Adrenal gland (tissue), 12 donors: ENCODE data around the gene PROM1. TPM values are rescaled to one million over a fixed set of nuclear protein-coding genes. Genes with fewer than 3 reads are reported as not detected.

ENCODE experiments used
- DNase-seq, 7 donors: peaks; one replicate each; pipeline ENCODE4 v3.0.0-alpha.2; 2019 to 2020
- H3K27ac ChIP-seq, 5 donors: fragments of 200-600 bp; sonication (generic) in 4 of 5; 1 replicate in 3 of 5; 2 replicates in 2 of 5; pipeline versions ENCODE4 v1.5.1 to v1.8.0; 2016 to 2020; ENCODE audit warnings: mild to moderate bottlenecking in 1 of 5
- H3K27me3 ChIP-seq: fragments of 200-600 bp; 2 replicates; pipeline ENCODE4 v1.8.0; 2021
- H3K36me3 ChIP-seq, 2 donors: fragments of 200-600 bp; replicated peaks in 1 of 2; 1 replicate in 1 of 2; 2 replicates in 1 of 2; pipeline versions ENCODE4 v1.5.1 to v1.8.0; 2018 to 2022
- H3K4me1 ChIP-seq, 2 donors: fragments of 200-600 bp; replicated peaks in 1 of 2; 1 replicate in 1 of 2; 2 replicates in 1 of 2; pipeline versions ENCODE4 v1.5.1 to v1.8.0; 2018 to 2021
- H3K4me3 ChIP-seq, 4 donors: fragments of 200-600 bp; sonication (generic) in 3 of 4; one replicate each; pipeline ENCODE4 v1.5.1; 2016 to 2018
- H3K9me3 ChIP-seq, 3 donors: fragments of 200-600 bp; sonication (generic) in 1 of 3; replicated peaks in 1 of 3; 1 replicate in 2 of 3; 2 replicates in 1 of 3; pipeline versions ENCODE4 v1.5.1 to v1.8.0; 2016 to 2021
- CTCF ChIP-seq, 6 experiments: fragments of 450-650 bp in 4 of 6; fragments of 200-600 bp in 2 of 6; sonication (generic) in 1 of 6; IDR thresholded peaks; 1 replicate in 5 of 6; 2 replicates in 1 of 6; pipeline versions ENCODE4 v1.5.1 to v1.8.0; 2016 to 2021; ENCODE audit warnings: antibody characterized with exemption in 6 of 6, mild to moderate bottlenecking in 2 of 6, moderate library complexity in 1 of 6
- POLR2A ChIP-seq, 2 donors: fragments of 450-650 bp; IDR thresholded peaks; one replicate each; pipeline ENCODE4 v1.6.1; 2017; ENCODE audit warnings: antibody characterized with exemption in 2 of 2, mild to moderate bottlenecking in 2 of 2, moderate library complexity in 1 of 2
- WGBS, 4 donors: extraction: QIAGEN DNeasy Blood & Tissue Kit in 2 of 4; methylation state at CpG; one replicate each; pipeline versions ENCODE4 v1.1.5 to v1.1.7; 2013 to 2017; 5-methylcytosine and 5-hydroxymethylcytosine counted together
- intact Hi-C, 2 donors: fragments of 100-400 bp; cut with DNase I; formaldehyde crosslinking; loops; one replicate each; pipeline versions ENCODE4 v1.14.1 to v1.15.0; 2022 to 2023
- polyA plus RNA-seq, 3 donors: library from polyadenylated mRNA; stranded (reverse); fragments of 200-250 nt in 2 of 3; fragments of 350-450 nt in 1 of 3; fragmentation: Illumina TruSeq in 1 of 3; extraction: RNeasy Lipid Tissue Mini Kit (QIAGEN cat#74804) in 1 of 3; gene quantifications; one replicate each; pipeline ENCODE4 v1.2.3, GENCODE V29; 2013 to 2014
- total RNA-seq, 9 donors: library from RNA; depleted of rRNA in 4 of 9; stranded (reverse); fragments of >200 nt in 4 of 9; fragments of 120-200 nt in 1 of 9; fragmentation: NEBNext Ultra II Directional in 1 of 9; extraction: Animal tissue kit (Norgen Biotek cat#: 25700) in 1 of 9; gene quantifications; one replicate each; pipeline versions ENCODE4 v1.1.0 to v1.2.4, GENCODE V29; 2013 to 2023
- donor health status: healthy with polysubstance abuse.
- donor health status: Bipolar disorder and iron deficiency.
- donor health status: DM: yes; HTN: yes; CAD: no.
- donor health status: DM: no; HTN: no; CAD: no.
- donor health status: DM: no; HTN: no; CAD: no.
- donor health status: DM: yes; HTN: yes; CAD: no.

The PROM1 gene
- total and polyA plus RNA-seq, 12 donors, result 0.14 to 1.6 (median 0.39) TPM; not detected in 4

- Histone ChIP-seq H3K27me3 (no peaks in the 10 kb centered on the region), H3K4me1 (peaks cover 0 to 4% of the 10 kb centered on the region in 2 donors), H3K27ac (no peak overlapping the region), H3K36me3 (no peaks in the 10 kb centered on the region), H3K4me3 (no peak overlapping the region), H3K9me3 (no peaks in the 10 kb centered on the region)
- DNase-seq, result no peak
- TF ChIP-seq CTCF (IDR thresholded peaks at IDR 0.05), result no peak
- TF ChIP-seq POLR2A (IDR thresholded peaks at IDR 0.05), result no peak
- intact Hi-C loops, result no loop called here
- WGBS, 4 donors, result 84 to 100% (median 91%) methylated on average over 1 of the region's 1 CpG
These were observed 162.3 kb downstream of the PROM1 start for GRCh38 chr4:15921592-15921932.

DNA sequence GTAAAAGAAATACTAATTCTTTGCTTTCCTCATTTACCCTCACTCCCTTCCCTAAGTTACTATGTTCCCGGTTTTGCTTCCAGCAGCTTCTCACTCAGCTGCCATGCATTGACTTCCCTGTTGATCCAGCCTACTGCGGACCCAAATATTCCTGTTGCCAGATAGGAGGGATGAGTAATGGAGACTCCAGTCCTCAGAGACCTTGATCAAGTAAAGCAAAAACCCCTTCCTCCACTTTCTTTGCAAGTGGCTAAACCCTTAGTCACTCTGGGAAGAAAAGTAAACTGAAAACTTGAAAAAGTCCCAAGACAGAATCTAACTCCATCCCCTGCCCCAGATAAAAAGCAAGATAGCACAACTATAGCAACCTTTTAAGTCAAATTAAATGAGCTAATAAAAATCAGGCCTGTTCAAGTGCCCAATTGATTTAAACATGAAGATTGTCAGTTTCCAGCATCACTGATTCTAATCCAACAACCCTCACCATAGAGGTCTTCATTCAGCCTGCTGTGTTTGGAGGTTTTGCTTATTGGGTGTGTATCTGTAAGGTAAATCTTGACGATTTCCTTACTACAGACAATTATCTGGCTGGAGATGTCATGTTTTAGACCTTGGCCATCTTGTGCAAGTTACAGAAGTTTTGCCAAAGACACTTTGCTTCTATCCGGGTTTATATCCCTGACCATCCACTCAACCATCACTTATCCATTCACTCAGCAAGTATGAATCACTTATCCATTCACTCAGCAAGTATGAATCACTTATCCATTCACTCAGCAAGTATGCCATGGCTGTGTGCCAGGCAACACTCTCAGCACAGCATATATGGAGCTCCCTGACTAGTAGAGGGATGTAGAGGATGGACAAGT lies 162.9 kb downstream of the PROM1 start:
- Histone ChIP-seq H3K9me3 (no peaks in the 10 kb centered on the region), H3K36me3 (no peaks in the 10 kb centered on the region), H3K27ac (no peak overlapping the region), H3K27me3 (no peaks in the 10 kb centered on the region), H3K4me3 (no peak overlapping the region), H3K4me1 (peaks cover 0 to 4% of the 10 kb centered on the region in 2 donors)
- peak; percentile 63 to 90 (median 87) for DNase-seq
- WGBS, 4 donors, result 51 to 57% (median 53%) methylated on average over 4 of the region's 4 CpGs
- intact Hi-C loops, result no loop called here
- no peak for TF ChIP-seq POLR2A (IDR thresholded peaks at IDR 0.05)
- no peak for TF ChIP-seq CTCF (IDR thresholded peaks at IDR 0.05)

GRCh38 chr4:15918484-15919129 lies 165.2 kb downstream of the PROM1 start:
- H3K36me3 ChIP-seq, result no peaks in the 10 kb centered on the region
- H3K9me3 ChIP-seq, result no peaks in the 10 kb centered on the region
- no peaks in the 10 kb centered on the region for H3K27me3 ChIP-seq
- H3K4me1 ChIP-seq, result peaks cover 0 to 4% of the 10 kb centered on the region in 2 donors
- no peak for TF ChIP-seq CTCF (IDR thresholded peaks at IDR 0.05)
- no peak for TF ChIP-seq POLR2A (IDR thresholded peaks at IDR 0.05)
- WGBS, 4 donors, result 55 to 60% (median 59%) methylated on average over 4 of the region's 4 CpGs
- DNase-seq, result no peak
- no peak overlapping the region for H3K4me3 ChIP-seq
- intact Hi-C loops, result no loop called here
- H3K27ac ChIP-seq, result no peak overlapping the region

Other genes with a start within 250 kb of the PROM1 start
- not detected for gene FGFBP1, start 145.3 kb downstream of the PROM1 start, total RNA-seq
- under 1 TPM in 1 of 3 donors, not detected in 2; 0.40 TPM for gene FGFBP1, start 145.3 kb downstream of the PROM1 start, polyA plus RNA-seq
- gene FGFBP2, start 120.8 kb downstream of the PROM1 start, total RNA-seq, result 1 to 10 TPM in 3 of 9 donors, under 1 TPM in 4, not detected in 2; 0.29 to 2.9 (median 0.83) TPM
- 1 to 10 TPM in 2 of 3 donors, under 1 TPM in 1; 0.26 to 1.3 (median 1.0) TPM for gene FGFBP2, start 120.8 kb downstream of the PROM1 start, polyA plus RNA-seq
- 100 to 1,000 TPM in 1 of 9 donors, 10 to 100 TPM in 8; 33.2 to 119 (median 45.8) TPM for gene TAPT1, start 142.4 kb upstream of the PROM1 start, total RNA-seq
- gene TAPT1, start 142.4 kb upstream of the PROM1 start, polyA plus RNA-seq, result 10 to 100 TPM; 39.3 to 58.8 (median 56.2) TPM